ENCODE results near the gene PCDH18. TPM values are rescaled to one million over a fixed set of nuclear protein-coding genes. Genes with fewer than 3 reads are reported as not detected.
"Not testable (repeated sequence)": the region's sequence is repeated elsewhere in the genome, so short reads cannot be mapped to it uniquely, and the experiment has no call there.

PCDH18 gene
- polyA plus RNA-seq, 1 donor from 2014 or later: not detected

GRCh38 chr4:137536789-137537561 lies 4.7 kb upstream of the PCDH18 start:
- no peak overlapping the region for H3K27ac Mint-ChIP-seq
- no peaks in the 10 kb centered on the region for H3K4me1 Mint-ChIP-seq
- H3K9me3 Mint-ChIP-seq: peaks cover 2 to 10% (median 3%) of the 10 kb centered on the region in 3 donors
- H3K27me3 Mint-ChIP-seq: no peaks in the 10 kb centered on the region
- H3K4me3 Mint-ChIP-seq: no peak overlapping the region
- H3K36me3 Mint-ChIP-seq: no peaks in the 10 kb centered on the region

- Mint-ChIP-seq H3K4me1 (no peaks in the 10 kb centered on the region), H3K27me3 (no peaks in the 10 kb centered on the region), H3K9me3 (peaks cover 2 to 6% (median 3%) of the 10 kb centered on the region in 3 donors), H3K27ac (no peak overlapping the region), H3K36me3 (no peaks in the 10 kb centered on the region), H3K4me3 (no peak overlapping the region)
Observed at GRCh38 chr4:137535718-137536117, 3.4 kb upstream of the PCDH18 start.

DNA sequence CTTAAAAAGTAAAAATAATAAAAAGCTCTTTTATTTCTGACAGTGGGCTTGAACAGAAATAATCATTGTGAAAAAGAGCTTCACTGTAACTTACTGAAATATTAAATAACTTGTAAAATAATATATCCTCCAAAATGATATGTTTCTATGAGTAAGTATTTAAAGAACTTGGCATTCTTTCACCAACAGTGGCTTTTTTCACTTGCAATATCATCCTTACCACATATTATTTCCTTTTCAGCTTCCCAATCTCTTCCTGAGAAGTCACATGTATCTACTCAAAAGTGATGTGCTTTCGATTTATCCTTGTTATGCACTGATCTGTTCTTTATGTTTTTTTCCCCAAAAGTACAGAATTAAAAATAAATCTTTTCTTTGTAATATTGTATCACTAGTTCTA lies 2.2 kb upstream of the PCDH18 start:
- Mint-ChIP-seq H3K4me3 (no peak overlapping the region), H3K9me3 (peaks cover 2 to 10% (median 3%) of the 10 kb centered on the region in 3 donors), H3K4me1 (no peaks in the 10 kb centered on the region)

GRCh38 chr4:137533855-137534254 lies 1.6 kb upstream of the PCDH18 start:
- no peaks in the 10 kb centered on the region for H3K4me1 Mint-ChIP-seq
- no peaks in the 10 kb centered on the region for H3K27me3 Mint-ChIP-seq
- H3K9me3 Mint-ChIP-seq: peaks cover 2 to 10% (median 3%) of the 10 kb centered on the region in 3 donors
- no peak overlapping the region for H3K4me3 Mint-ChIP-seq
- no peaks in the 10 kb centered on the region for H3K36me3 Mint-ChIP-seq
- H3K27ac Mint-ChIP-seq: no peak overlapping the region

More for the DNA sequence above, 2.2 kb upstream of the PCDH18 start:
- Mint-ChIP-seq H3K27ac (no peak overlapping the region), H3K36me3 (no peaks in the 10 kb centered on the region), H3K27me3 (no peaks in the 10 kb centered on the region)

DNA sequence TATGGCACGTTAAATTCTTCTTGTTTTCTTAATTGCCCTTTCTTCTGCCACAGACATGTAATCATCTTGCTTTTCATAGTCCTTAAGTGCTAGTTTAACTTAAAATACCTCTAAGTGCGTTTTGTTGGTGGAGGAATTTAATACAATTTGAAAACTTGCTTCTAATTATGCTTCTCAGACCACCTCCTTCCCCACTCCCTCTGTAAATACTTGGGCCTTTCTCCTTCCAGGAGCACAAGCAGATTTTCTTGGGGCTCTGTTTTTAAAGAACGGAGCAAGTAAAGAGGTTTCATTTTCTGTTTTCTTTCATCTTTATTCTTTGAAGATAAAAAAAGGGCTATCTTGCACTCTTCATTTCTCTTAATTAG lies 559 bp upstream of the PCDH18 start:
- H3K4me1 Mint-ChIP-seq: no peaks in the 10 kb centered on the region
- H3K36me3 Mint-ChIP-seq: no peaks in the 10 kb centered on the region
- H3K27me3 Mint-ChIP-seq: no peaks in the 10 kb centered on the region
- no peak overlapping the region for H3K4me3 Mint-ChIP-seq
- no peak overlapping the region for H3K27ac Mint-ChIP-seq
- H3K9me3 Mint-ChIP-seq: peaks cover 2 to 10% (median 2%) of the 10 kb centered on the region in 3 donors

GRCh38 chr4:137531168-137531985 lies 917 bp downstream of the PCDH18 start:
- Mint-ChIP-seq H3K36me3 (no peaks in the 10 kb centered on the region), H3K4me1 (no peaks in the 10 kb centered on the region), H3K27ac (no peak overlapping the region), H3K4me3 (no peak overlapping the region), H3K9me3 (peaks cover 0 to 4% (median 2%) of the 10 kb centered on the region in 3 donors), H3K27me3 (no peaks in the 10 kb centered on the region)

GRCh38 chr4:137530176-137530575 lies 2.1 kb downstream of the PCDH18 start:
- Mint-ChIP-seq H3K36me3 (no peaks in the 10 kb centered on the region), H3K4me1 (no peaks in the 10 kb centered on the region), H3K27me3 (no peaks in the 10 kb centered on the region), H3K9me3 (peaks cover 0 to 4% (median 2%) of the 10 kb centered on the region in 3 donors), H3K4me3 (no peak overlapping the region), H3K27ac (no peak overlapping the region)

DNA sequence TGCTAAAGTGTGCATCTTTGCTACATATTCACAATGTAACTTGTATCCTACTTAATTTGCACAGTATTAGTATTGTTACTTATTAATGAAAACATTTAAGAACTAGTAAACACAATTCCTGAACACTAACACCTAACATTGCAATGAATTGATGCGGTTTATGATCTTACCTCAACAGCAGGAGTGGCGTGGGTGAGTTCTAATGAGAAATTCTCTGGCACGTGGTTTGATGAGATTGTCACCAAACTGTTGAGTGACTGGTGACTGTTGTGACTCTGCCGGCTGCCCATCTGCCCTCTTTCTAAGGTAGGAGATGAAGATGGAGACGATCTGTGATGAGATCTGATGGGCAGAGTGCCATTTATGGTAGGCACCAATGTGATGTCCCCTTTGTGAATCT lies 2.9 kb downstream of the PCDH18 start:
- Mint-ChIP-seq H3K36me3 (no peaks in the 10 kb centered on the region), H3K27me3 (no peaks in the 10 kb centered on the region), H3K9me3 (peaks cover 0 to 7% (median 2%) of the 10 kb centered on the region in 3 donors), H3K27ac (no peak overlapping the region), H3K4me3 (no peak overlapping the region), H3K4me1 (no peaks in the 10 kb centered on the region)

GRCh38 chr4:137528673-137529072 lies 3.6 kb downstream of the PCDH18 start:
- H3K4me3 Mint-ChIP-seq: no peak overlapping the region
- no peak overlapping the region for H3K27ac Mint-ChIP-seq
- no peaks in the 10 kb centered on the region for H3K4me1 Mint-ChIP-seq
- H3K36me3 Mint-ChIP-seq: no peaks in the 10 kb centered on the region
- peaks cover 0 to 9% (median 2%) of the 10 kb centered on the region in 3 donors for H3K9me3 Mint-ChIP-seq
- H3K27me3 Mint-ChIP-seq: no peaks in the 10 kb centered on the region

DNA sequence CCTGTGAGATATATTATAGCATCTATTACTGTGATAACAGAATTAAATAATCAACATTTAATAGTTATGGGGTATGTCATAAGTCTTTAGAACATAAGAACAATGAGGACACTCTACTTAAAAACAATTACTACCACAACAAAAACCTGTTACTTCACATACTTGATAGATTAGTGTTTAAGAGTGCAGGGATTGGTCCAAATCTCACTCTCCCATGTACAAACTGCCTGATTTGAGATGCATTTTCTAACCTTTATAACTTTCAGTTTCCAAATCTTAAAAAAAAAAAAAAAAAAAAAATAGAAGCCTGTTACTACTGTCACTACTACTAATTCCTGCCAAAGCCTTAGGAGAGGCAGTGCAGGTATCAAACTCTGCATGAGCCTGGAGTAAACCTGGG lies 5.6 kb downstream of the PCDH18 start:
- Mint-ChIP-seq H3K4me1 (no peaks in the 10 kb centered on the region), H3K4me3 (no peak overlapping the region), H3K36me3 (no peaks in the 10 kb centered on the region), H3K9me3 (peaks cover 0 to 9% (median 2%) of the 10 kb centered on the region in 3 donors), H3K27ac (no peak overlapping the region), H3K27me3 (no peaks in the 10 kb centered on the region)

GRCh38 chr4:137524725-137525369 lies 7.4 kb downstream of the PCDH18 start:
- H3K27ac Mint-ChIP-seq: no peak overlapping the region
- H3K9me3 Mint-ChIP-seq: peaks cover 0 to 5% (median 2%) of the 10 kb centered on the region in 3 donors
- H3K4me3 Mint-ChIP-seq: no peak overlapping the region
- H3K36me3 Mint-ChIP-seq: no peaks in the 10 kb centered on the region
- H3K4me1 Mint-ChIP-seq: no peaks in the 10 kb centered on the region
- no peaks in the 10 kb centered on the region for H3K27me3 Mint-ChIP-seq

GRCh38 chr4:137523329-137523728 lies 9.0 kb downstream of the PCDH18 start:
- Mint-ChIP-seq H3K27ac (no peak overlapping the region), H3K9me3 (peaks cover 0 to 5% (median under 1%) of the 10 kb centered on the region in 3 donors), H3K4me1 (no peaks in the 10 kb centered on the region), H3K36me3 (no peaks in the 10 kb centered on the region), H3K27me3 (no peaks in the 10 kb centered on the region), H3K4me3 (no peak overlapping the region)

DNA sequence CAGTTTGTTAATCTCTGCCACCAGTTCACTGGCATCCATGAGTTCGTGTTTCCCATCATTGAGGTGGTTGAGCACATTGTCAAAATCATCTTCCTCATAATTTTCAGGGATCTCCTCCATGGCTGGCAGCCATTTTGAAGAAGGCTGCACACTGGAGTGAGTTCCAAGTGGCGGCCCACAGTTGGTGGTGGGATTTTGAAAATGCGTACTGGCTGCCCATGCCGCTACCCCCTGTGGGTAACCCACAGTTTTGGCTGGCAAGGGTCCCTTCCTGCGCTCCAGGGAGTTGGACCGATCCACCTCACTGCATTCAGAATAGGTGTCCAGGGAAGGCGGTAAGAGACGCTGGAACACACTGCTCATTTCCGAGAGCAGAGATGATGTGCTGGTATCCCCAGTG lies 11.2 kb downstream of the PCDH18 start:
- Mint-ChIP-seq H3K36me3 (no peaks in the 10 kb centered on the region), H3K27ac (no peak overlapping the region), H3K4me3 (no peak overlapping the region), H3K4me1 (no peaks in the 10 kb centered on the region), H3K9me3 (peaks cover 0 to 5% (median 0%) of the 10 kb centered on the region in 3 donors), H3K27me3 (no peaks in the 10 kb centered on the region)

DNA sequence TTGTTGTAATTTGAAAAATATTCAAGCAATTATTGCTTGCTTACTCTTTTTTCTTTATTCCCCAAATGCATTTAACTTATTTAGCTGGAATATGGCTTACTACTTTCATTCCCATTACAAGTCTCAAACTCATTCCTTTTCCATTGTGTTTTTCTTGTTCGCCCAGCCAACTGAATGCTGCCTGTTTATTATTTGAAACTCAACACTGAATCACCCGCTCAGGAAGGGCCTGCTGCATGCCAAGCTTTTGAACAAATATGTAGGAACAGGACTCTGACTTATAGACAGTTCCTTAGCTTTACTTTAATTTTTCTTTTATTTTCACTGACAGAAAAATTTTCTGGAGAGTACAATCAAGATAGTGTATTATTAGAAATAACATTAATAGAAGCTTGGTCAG lies 12.9 kb downstream of the PCDH18 start:
- Mint-ChIP-seq H3K4me3 (no peak overlapping the region), H3K36me3 (no peaks in the 10 kb centered on the region), H3K9me3 (peaks cover 0 to 2% (median 2%) of the 10 kb centered on the region in 3 donors), H3K27ac (no peak overlapping the region), H3K4me1 (no peaks in the 10 kb centered on the region), H3K27me3 (no peaks in the 10 kb centered on the region)

DNA sequence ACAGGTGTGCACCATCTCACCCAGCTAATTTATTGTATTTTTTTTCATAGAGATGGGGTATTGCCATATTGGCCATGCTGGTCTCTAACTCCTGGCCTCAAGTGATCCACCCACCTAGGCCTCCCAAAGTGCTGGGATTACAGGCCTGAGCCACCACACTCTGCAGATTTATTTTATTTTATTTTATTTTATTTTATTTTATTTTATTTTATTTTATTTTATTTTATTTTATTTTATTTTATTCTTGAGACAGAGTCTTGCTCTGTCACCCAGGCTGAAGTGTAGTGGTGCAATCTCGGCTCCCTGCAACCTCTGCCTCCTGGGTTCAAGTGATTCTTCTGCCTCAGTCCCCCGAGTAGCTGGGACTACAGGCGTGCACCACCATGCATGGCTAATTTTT lies 15.0 kb downstream of the PCDH18 start:
- not testable (repeated sequence) for H3K4me3 Mint-ChIP-seq, H3K36me3 Mint-ChIP-seq, H3K9me3 Mint-ChIP-seq, H3K27me3 Mint-ChIP-seq, H3K4me1 Mint-ChIP-seq, H3K27ac Mint-ChIP-seq

Measured in IgD-negative memory B cell (primary cell).